Central memory CD4-positive, alpha-beta T cell (primary cell): ENCODE data around the gene TRA2A.
"Not testable (repeated sequence)": the region's sequence is repeated elsewhere in the genome, so short reads cannot be mapped to it uniquely, and the experiment has no call there.

ENCODE experiments used
- DNase-seq: peaks from one replicate; pipeline ENCODE4 v3.0.0; 2022

TRA2A gene

DNA sequence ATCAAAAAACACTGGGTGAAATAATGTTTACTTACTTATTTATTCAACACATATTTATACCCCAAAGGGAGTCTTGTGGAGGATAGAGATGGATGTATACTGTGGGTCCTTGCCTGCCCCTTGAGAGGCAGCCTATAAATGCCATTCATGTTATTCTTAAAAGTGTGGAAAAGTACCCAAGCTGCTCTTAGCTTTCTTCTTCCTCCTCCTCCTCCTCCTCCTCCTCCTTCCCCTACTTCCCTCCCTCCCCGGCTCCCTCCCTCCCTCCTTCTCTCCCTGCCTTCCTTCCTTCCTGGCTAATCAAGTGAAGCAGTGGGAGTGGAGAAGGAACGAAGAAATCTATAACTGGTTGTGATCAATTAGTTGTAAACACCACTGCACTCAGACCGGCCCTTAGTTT is 40.3 kb downstream of the TRA2A start:
- no peak for DNase-seq

DNA sequence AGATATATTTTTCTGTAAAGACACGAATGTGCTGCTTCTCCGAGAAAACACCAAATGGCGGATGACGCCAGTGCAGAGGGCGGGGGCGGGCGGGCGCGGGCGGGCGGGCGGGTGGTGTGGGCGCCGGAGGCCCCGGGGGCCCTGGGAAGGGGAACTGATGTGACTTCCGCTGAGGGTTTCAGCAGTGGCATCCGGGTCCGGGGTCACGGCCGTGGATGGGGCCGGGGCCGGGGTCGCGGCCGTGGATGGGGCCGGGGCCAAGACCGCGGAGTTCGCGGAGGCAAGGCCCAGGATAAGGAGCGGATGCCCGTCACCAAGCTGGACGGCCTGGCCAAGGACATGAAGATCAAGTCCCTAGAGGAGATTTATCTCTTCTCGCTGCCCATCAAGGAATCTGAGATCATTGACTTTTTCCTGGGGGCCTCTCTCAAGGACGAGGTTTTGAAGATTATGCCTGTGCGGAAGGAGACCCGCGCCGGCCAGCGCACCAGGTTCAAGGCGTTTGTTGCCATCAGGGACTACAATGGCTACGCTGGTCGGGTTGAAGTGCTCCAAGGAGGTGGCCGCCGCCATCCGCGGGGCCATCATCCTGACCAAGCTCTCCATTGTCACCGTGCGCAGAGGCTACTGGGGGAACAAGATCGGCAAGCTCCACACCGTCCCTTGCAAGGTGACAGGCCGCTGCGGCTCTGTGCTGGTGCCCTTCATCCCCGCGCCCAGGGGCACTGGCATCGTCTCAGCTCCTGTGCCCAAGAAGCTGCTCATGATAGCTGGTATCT is 41.2 kb downstream of the TRA2A start:
- peak; percentile 57 for DNase-seq

DNA sequence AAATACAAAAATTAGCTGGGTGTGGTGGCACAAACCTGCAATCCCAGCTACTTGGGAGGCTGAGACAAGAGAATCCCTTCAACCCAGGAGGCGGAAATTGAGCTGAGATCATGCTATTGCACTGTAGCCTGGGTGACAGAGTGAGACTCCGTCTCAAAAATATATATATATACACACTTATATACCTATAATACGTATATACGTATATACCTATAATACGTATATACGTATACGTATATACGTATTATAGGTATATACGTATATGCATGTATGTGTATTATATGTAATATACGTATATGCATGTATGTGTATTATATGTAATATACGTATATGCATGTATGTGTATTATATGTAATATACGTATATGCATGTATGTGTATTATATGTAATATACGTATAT is 43.1 kb downstream of the TRA2A start:
- not testable (repeated sequence) for DNase-seq

DNA sequence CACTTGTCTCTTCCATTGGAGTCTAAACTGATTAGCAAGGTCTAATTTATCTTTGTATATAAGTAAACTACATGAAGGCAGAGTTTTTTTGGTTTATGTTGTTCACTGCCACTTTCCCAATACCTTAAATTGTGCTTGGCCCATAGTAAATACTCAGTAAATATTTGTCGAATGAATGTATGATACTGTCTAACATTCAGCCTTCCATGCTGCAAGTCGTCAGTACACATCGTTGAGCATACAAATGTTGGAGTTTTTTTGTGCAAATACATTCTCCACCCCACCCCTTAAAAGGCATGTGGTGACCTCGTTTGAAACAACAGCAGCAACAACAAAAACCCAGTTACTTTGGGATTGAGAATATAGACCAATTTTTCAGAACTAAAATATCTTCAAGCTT is 44.1 kb downstream of the TRA2A start:
- no peak for DNase-seq

DNA sequence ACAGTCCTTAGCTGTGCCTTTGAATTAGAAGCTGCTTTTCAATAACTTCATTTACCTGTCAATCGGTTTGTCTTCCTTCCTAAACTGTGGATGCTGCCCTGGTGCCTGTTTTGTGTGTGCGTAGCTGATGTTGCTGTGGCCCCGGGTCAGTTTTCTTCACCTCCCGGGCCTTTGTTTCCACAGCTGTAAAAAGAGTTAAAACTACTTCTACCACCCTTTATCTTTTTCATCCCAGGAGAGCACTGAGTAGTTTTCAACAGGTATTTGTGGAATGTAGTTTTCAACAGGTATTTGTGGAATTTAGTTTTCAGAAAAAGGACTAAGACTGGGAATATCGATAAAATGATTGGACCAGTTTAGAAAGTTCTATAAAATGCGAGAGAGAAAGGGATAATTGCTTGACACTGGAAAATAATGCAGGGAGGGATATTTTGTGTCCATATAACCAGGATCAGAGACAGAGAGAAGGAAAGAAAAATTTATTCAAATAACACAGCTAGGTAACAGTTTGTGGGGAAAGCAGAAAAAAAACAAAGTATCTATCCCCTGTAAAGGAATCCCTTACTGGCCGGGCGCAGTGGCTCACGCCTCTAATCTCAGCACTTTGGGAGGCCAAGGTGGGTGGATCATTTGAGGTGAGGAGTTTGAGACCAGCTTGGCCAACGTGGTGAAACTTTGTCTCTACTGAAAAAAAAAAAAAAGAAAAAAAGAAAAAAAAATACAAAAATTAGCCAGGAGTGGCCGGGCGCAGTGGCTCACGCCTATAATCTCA is 45.6 kb downstream of the TRA2A start:
- DNase-seq = no peak

DNA sequence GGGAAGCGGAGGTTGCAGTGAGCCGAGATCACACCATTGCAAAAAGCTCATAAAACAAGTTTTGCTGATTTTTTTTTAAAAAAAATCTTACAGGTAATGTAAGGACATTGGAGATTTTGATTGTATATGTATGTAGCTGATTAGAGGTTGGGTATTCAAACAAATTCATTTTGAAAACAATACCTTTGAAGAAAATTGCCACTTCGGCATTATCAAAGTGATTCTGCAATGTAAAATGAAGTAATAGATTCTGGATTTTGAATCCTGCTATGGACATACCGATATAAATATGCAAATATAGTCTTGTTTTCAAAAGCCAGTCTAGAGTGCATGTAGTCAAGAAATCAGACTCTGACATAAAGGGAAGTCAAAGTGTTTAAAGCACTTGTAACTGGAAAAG is 49.1 kb downstream of the TRA2A start:
- no peak for DNase-seq

DNA sequence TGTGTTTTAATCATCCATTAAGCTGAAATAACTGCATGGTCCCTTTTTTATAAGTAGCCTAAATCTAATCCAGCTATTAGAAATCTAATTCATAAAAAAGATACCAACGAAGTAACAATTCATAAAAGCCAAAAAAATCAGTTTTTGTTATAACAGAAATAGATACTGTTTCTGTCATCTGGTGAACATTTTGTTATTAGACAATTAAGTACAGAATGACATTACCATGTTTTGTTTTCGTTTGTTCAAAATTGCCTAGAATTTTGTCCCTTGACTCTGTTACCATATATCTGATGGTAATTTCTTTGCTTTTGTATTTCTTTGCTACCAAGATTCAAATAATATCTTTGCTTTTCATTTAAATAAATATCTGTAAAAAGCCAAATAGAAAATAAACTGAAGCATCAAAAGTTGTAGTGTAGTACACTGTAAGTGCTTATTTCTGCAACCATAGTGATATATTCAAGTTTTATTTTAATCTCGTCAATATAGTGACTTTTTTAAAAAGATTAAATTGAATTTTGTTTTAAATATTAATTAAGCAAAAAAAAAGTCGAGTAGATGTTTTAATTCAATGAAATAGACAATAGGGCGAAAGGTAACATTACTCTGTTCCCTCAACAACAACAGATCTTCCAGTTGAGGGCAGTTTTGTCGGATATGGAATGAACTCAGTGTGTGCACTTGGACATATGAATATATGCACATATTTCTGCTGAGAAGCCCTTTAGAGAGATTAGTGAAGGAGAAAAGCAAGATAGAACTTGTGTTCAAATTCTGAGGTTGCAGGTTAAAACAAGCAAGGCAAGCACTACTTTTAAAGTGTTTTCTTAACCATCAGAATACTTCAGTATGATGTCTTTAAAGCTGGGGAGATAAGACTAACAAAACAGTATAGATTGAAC is 53.6 kb downstream of the TRA2A start:
- DNase-seq = no peak

DNA sequence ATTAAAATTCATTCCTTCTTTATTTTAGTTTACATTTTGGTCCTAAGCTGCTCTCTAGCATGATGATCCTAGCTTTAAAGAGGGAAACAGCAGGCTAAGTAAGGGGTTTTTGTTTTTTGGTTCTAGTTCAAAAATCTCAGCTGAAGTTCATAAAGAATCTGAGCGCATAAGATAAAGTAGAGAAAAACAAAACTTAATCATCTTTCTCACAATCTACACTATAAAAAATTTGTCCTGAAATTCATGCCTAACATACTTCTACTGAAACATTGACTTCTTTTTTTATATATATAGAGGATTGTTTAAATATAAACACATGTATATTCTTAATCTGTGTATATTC is 54.7 kb downstream of the TRA2A start:
- DNase-seq = no peak

DNA sequence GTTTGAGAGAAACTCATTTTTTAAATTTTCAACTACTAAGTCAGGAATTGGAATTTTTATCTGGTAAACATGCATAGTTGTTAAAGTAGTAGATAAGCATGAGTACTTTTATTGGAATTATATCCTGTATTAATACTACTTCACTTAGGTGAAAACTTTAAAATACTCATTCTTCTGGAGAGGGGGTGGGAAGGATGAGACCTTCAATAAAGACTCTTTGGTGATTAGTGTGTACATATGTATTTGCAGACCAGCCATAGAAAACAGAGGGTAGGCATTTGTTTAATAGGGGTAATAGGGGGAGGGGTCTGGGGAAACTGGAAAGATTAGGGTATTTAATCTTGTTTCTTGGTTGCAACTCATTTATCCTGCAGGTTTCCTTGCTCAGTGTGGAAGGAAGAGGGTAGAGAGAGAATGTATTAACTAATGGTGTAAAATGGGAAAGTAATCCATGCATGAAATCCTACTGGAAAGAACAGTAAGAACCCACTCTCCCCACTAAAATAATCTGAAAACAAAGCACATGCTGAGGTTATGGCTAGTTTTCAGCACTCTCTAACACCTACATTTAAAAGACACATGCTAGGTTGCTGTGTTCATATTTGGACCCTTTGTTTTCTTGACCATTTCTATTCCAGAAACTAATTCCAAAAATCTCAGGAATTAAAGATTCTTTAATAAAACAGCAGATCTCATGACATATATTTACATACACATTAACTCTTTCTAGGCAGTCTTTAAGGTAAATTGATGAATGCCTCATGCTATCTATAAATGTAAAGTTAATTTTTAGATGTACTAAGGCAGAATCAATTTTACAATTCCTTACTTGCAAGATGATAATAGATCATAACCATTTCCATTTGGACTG is 55.3 kb downstream of the TRA2A start:
- DNase-seq = no peak

DNA sequence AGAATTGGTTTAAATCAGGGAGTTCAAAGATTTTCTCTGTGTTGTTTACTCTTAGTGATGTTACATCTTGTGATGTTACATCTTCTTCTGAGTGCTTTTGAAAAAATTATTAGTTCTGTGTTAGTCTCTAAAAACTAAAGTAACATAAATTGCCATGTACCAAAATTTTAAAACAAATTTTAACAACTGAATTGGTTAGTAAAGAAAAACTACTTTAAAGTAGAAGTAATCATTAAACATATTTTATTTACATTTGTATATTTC is 56.3 kb downstream of the TRA2A start:
- no peak for DNase-seq

DNA sequence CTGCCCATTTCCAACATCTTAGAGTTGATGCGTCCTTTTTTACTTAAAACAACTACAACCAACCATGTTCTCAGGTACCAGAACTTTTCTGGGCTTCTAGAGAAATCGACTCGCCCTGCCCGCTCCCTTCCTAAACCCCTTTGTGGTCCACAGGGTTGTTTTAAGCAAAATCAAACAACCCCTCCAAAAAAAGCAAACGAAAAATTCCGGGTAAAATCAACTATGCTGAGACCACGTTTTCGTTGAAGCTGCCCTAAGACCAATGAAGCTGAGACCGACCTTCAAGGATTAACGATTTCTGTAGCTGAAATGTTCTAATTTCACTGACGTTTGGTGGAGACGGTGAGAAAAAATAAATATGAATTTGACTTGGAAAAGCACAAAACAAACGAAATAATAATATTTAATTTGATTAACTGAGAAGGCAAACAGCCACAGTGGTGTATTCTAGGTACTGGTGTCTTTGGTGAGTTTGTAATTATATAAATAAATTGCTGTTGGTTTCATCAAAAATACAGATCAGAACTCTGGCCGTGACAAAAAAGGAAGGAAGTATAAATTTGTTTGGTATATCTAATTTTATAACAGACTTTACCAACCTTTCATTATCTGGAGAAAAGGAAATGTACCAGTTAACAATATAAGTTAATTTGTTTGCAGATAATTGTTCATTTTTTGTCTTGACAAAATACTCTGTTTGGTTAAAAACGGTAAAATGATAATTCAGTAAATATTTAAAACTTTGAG is 56.8 kb downstream of the TRA2A start:
- no peak for DNase-seq

DNA sequence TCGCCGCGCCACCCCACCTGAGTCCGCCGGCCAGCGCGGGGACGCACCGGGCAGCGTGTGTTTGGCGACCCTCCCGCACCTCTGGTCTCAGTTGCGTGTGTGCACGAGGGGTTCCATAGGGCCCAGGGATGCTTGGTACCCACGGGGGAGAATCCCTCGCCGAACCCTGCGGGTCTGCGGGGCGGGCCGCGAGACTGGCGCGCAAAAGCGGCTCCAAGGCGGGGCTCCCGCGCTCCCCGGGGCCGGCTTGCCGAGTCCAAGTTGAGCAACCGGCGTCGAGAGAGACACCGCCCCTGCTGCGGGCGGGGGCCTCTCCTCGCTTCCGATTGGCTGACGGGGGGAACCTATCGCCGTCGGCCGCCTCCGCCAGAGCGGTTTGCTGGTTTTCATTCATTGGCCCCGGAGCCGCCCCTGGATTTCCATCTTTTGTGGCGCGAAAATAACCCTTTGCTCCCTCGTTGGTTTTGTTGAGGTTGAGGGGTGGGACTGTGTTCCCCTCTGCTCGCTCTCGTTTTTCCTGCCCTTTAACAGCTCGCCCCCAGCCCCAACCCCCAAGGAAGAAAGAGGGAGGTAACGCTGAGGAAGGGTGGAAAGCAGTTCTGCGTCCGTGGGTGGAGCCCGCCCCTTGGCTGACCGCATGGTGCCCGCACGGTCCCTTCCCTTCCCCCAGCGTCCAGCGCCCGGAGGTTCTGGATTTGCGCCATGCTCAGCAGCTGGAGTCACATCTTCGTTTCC is 57.5 kb downstream of the TRA2A start:
- no peak for DNase-seq

DNA sequence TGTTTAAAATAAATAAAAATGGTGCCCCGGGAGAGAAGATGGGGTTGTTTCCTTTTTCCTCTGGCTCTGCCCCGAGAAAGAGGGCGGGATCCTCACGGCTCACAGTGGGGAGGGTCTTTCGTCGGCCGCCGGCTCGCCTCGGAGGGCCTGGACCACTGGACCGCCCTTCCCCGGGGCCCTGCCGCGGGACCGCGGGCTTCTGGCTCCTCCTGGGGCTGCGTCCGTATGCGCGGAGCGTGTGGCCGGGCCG is 58.0 kb downstream of the TRA2A start:
- no peak for DNase-seq

DNA sequence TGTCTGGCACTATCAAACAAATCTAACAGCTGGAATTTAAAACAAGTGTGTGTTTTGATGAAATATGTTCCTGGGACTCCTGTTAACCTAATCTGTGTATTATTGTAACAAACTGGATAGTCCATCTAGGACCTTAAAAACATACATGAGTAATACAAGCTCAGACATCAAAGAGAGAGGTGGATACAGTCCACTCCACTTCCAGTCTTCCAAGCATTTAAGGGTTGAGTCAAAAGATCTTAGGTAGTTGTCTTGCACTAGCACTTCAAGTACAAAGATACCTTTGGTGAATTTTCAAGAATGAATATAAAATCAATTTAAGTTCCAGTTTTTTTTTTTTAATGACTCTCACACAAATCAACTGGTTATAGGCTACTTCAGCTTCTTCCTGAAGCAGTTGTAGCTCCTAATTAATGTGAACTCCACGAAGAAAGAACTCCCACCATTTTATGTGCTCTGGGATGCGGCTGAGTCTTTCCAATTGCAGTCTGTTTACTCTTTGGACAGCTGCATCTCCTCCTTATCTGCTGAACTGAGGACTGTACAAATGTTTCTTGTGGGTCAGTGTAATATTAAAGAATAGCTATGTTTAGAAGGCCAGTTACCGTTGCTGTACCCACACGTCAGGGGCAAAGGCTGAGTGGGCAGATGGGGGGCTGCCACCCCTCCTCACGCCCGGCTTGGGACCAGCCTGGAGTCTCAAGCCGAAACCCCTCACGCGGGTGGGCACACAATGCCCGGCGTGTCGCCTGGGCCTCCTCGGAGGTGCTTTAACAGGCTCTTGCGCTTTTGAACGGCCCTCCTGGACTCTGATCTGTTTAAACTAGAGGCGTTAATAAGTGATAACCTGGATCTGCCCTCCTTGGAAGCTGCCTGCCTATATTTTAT is 58.6 kb downstream of the TRA2A start:
- DNase-seq = no peak

DNA sequence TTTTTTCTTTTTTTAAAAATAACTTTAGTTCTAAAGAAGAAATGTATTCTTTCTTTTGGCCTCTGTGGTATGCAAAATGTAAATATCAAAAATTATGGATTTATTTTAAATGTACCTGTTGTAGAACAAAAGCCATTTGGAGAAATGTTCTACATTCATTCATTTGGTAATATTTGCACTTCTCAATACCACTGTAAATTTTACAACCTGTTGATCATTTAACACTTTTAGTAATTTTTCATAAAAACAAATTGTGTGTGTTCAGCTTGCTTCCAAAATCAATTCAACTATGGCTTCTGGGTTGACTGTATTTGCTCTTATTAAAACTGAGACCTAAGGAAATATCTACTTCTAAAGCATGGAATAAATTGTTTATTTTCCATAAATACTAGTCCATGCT is 59.2 kb downstream of the TRA2A start:
- DNase-seq = no peak

DNA sequence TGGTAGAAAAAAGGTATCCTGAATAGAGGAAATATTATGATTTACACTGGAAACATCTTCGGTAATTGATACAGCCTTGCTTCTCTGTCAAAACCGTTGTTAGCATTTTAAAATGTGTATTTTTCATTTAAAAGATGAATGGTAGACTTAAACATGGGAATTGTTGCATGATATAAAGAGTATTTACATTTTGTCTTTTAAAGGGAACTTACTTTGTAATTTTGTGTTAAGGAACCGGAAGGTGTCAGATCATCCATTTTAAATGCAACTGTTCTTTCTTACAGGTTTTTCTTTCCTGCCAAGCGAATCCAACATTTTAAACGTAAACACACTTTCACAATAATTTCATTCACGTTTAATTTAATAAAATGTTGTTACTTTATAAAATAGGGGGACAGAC is 59.7 kb downstream of the TRA2A start:
- DNase-seq = no peak

DNA sequence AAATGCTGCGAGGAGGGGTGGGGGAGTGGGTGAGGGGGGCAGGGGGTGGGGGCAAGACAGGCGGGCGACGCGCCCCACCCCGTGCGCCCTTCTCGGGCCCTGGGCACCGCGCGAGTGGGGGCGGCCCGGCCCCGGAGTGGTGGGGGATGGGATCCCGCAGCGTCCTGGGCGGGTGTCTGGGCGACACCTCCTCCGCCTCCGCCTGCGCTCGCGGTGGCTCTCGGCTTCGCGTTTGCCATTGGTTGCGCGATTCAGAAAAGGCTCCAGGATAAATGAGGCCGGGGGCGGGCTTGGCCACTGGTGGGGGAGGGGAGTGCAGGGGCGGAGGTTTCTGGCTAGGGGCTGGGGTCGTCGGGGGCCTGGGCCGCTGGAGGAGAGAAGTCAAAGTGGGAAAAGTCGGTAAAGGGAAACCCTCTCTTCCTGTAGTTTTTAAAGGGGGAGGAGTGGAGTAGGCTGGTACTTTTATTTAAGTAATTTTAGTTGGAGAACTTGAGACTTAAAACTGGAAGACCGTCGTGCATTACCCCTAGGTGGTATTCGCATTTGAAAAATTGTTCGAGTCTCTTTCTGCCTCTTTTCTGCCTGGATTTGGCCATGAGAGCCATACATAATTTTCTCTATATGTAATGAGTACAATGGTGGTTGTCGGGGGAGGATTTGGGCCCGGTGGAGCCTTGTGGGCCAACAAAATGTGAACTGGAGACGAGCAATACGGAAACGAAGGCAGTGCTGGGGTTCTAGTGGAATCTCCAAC is 60.5 kb downstream of the TRA2A start:
- DNase-seq = no peak

DNA sequence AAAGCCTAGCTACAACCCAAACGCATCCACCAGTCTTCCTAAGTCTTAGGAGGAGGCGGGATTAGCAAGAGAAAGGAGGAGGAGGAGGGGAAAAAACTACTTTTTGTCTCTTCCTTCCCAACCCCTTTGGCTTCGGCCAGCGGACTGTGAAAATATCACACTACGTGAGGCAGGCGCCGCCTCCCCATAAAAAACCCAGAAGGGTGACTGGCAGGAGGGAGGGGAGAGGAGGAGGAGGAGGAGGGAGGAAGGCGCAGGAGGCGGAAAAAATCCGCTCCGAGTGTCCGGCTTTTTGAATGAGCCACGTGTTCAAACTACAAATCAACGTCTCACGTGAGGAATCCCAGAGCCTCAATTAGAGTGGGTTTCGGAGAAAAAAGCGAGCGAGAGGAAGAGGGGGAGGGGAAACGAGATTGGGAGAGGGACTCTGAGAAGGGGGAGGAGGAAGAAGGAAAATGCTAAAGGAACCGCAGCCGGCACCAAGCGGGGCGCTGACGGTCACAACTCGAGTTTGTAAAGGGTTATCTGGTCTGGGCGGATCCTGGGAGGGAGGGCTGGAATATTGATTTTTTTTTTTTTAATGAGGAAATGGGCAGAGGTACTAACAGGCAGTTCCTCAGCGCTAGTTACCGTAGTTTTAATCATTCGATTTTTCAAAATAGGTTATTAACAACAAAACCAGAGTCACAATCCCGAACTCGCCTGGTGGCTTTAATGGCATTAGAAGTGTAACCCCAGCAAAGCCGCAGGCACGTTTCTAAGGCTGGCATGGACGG is 61.3 kb downstream of the TRA2A start, which contains the start of gene IGF2BP3:
TSS of gene IGF2BP3 (minus strand) at position 162 of the 776 bp plus-strand sequence. CDS start 381 bp downstream, outside the sequence.
- no peak for DNase-seq

DNA sequence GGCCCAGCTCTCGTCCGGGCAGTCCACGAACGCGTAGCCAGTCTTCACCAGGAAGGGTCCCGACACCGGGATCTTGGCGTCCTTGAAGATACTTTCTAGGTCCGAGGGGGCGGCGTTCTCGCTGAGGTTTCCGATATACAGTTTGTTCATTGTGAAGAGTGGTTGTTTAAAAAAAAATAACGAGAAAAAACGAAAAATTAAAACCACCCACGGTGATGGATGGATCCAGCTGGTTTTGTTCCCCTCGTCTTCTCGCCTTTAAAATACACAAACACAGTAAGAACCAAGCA is 61.9 kb downstream of the TRA2A start:
- no peak for DNase-seq
